ENCODE results near the gene FLNB. TPM values are rescaled to one million over a fixed set of nuclear protein-coding genes. Genes with fewer than 3 reads are reported as not detected.

The FLNB gene
- total RNA-seq, 1 experiment from 2014 or later = 41.2 TPM

- Histone ChIP-seq H3K27me3 (replicated peaks; ENCODE audit: insufficient read depth, low read depth, low read length, poor library complexity) (no peaks in the 10 kb centered on the region), H3K27ac (ENCODE audit: low read depth, low read length, poor library complexity, severe bottlenecking) (no peak overlapping the region), H3K4me3 (ENCODE audit: low read depth, low read length, poor library complexity, severe bottlenecking) (no peak overlapping the region), H3K9me3 (ENCODE audit: low read depth, low read length, poor library complexity, severe bottlenecking) (no peaks in the 10 kb centered on the region), H3K4me1 (ENCODE audit: insufficient read depth, low read length, poor library complexity, severe bottlenecking) (no peaks in the 10 kb centered on the region), H3K36me3 (ENCODE audit: insufficient read depth, low read length, poor library complexity, severe bottlenecking) (no peaks in the 10 kb centered on the region)
- ChIA-PET CTCF (no interaction called here), POLR2A (ENCODE audit: low non-redundant PET) (no interaction called here)
- DNase-seq (ENCODE audit: low spot score) = no peak
- intact Hi-C loops (cut with micrococcal nuclease; ENCODE audit: unreplicated experiment) = no loop called here
- TF ChIP-seq, protein P1, sequence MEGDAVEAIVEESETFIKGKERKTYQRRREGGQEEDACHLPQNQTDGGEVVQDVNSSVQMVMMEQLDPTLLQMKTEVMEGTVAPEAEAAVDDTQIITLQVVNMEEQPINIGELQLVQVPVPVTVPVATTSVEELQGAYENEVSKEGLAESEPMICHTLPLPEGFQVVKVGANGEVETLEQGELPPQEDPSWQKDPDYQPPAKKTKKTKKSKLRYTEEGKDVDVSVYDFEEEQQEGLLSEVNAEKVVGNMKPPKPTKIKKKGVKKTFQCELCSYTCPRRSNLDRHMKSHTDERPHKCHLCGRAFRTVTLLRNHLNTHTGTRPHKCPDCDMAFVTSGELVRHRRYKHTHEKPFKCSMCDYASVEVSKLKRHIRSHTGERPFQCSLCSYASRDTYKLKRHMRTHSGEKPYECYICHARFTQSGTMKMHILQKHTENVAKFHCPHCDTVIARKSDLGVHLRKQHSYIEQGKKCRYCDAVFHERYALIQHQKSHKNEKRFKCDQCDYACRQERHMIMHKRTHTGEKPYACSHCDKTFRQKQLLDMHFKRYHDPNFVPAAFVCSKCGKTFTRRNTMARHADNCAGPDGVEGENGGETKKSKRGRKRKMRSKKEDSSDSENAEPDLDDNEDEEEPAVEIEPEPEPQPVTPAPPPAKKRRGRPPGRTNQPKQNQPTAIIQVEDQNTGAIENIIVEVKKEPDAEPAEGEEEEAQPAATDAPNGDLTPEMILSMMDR (conservative IDR thresholded peaks at IDR 0.05; ENCODE audit: low read depth, low read length) = no peak
- TF ChIP-seq EZH2 (IDR thresholded peaks at IDR 0.05; ENCODE audit: borderline replicate concordance, low read depth, low read length, poor library complexity, severe bottlenecking) = no peak
- BruUV-seq (replicated peaks) = no TSS peak
Observed at GRCh38 chr3:58102390-58102750, 94.1 kb downstream of the FLNB start.

GRCh38 chr3:58102976-58103451 lies 94.8 kb downstream of the FLNB start:
- no TSS peak for BruUV-seq (replicated peaks)
- Histone ChIP-seq H3K27ac (ENCODE audit: low read depth, low read length, poor library complexity, severe bottlenecking) (no peak overlapping the region), H3K36me3 (ENCODE audit: insufficient read depth, low read length, poor library complexity, severe bottlenecking) (no peaks in the 10 kb centered on the region), H3K4me1 (ENCODE audit: insufficient read depth, low read length, poor library complexity, severe bottlenecking) (no peaks in the 10 kb centered on the region), H3K27me3 (replicated peaks; ENCODE audit: insufficient read depth, low read depth, low read length, poor library complexity) (no peaks in the 10 kb centered on the region), H3K9me3 (ENCODE audit: low read depth, low read length, poor library complexity, severe bottlenecking) (no peaks in the 10 kb centered on the region), H3K4me3 (ENCODE audit: low read depth, low read length, poor library complexity, severe bottlenecking) (no peak overlapping the region)
- POLR2A ChIA-PET (ENCODE audit: low non-redundant PET) = no interaction called here
- DNase-seq (ENCODE audit: low spot score) = no peak
- intact Hi-C loops (cut with micrococcal nuclease; ENCODE audit: unreplicated experiment) = no loop called here
- TF ChIP-seq, protein P1 (conservative IDR thresholded peaks at IDR 0.05; ENCODE audit: low read depth, low read length) = no peak
- TF ChIP-seq EZH2 (IDR thresholded peaks at IDR 0.05; ENCODE audit: borderline replicate concordance, low read depth, low read length, poor library complexity, severe bottlenecking) = no peak
- CTCF ChIA-PET = no interaction called here

GRCh38 chr3:58104151-58104550 lies 95.9 kb downstream of the FLNB start:
- intact Hi-C loops (cut with micrococcal nuclease; ENCODE audit: unreplicated experiment) = no loop called here
- H3K36me3 ChIP-seq (ENCODE audit: insufficient read depth, low read length, poor library complexity, severe bottlenecking) = no peaks in the 10 kb centered on the region
- TF ChIP-seq, protein P1 (conservative IDR thresholded peaks at IDR 0.05; ENCODE audit: low read depth, low read length) = no peak
- no peak overlapping the region for H3K4me3 ChIP-seq (ENCODE audit: low read depth, low read length, poor library complexity, severe bottlenecking)
- H3K9me3 ChIP-seq (ENCODE audit: low read depth, low read length, poor library complexity, severe bottlenecking) = no peaks in the 10 kb centered on the region
- no peak for DNase-seq (ENCODE audit: low spot score)
- H3K27me3 ChIP-seq (replicated peaks; ENCODE audit: insufficient read depth, low read depth, low read length, poor library complexity) = no peaks in the 10 kb centered on the region
- H3K27ac ChIP-seq (ENCODE audit: low read depth, low read length, poor library complexity, severe bottlenecking) = no peak overlapping the region
- BruUV-seq (replicated peaks) = no TSS peak
- no peaks in the 10 kb centered on the region for H3K4me1 ChIP-seq (ENCODE audit: insufficient read depth, low read length, poor library complexity, severe bottlenecking)
- ChIA-PET CTCF (no interaction called here), POLR2A (ENCODE audit: low non-redundant PET) (no interaction called here)

Data from A673 (cell line).